HL-60 (cell line): Measurements from ENCODE around the gene CEP95.

Source experiments
- DNase-seq, 2 experiments: peaks; one replicate each; pipeline ENCODE4 v3.0.0-alpha.2; 2010 to 2020; ENCODE audit warnings: low read depth in 1 of 2, low spot score in 1 of 2
- H3K27ac ChIP-seq: fragments of 250-450 bp; sonication (Bioruptor Pico); replicated peaks from 2 replicates; pipeline ENCODE4 v1.5.1; 2020; ENCODE audit warnings: mild to moderate bottlenecking, moderate library complexity
- H3K27me3 ChIP-seq: fragments of 250-450 bp; sonication (Bioruptor Pico); 2 replicates; pipeline ENCODE4 v1.5.1; 2021; ENCODE audit warnings: mild to moderate bottlenecking, moderate library complexity; ENCODE audit not compliant: insufficient read depth, poor library complexity, severe bottlenecking
- H3K4me3 ChIP-seq: replicated peaks from 2 replicates; pipeline ENCODE4 v1.5.1; 2011; ENCODE audit warnings: mild to moderate bottlenecking, control low read depth, low read length; ENCODE audit not compliant: insufficient read depth
- GABPA ChIP-seq: IDR thresholded peaks from 2 replicates; pipeline ENCODE4 v1.6.1; 2012; ENCODE audit warnings: low read depth
- POLR2AphosphoS5 ChIP-seq: IDR thresholded peaks from 2 replicates; pipeline ENCODE4 v1.6.1; 2012; ENCODE audit warnings: low read depth
- REST ChIP-seq: IDR thresholded peaks from 2 replicates; pipeline ENCODE4 v1.6.1; 2012; ENCODE audit warnings: low read depth; ENCODE audit not compliant: insufficient replicate concordance
- SPI1 ChIP-seq: IDR thresholded peaks from 2 replicates; pipeline ENCODE4 v1.6.1; 2012; ENCODE audit warnings: low read depth, mild to moderate bottlenecking, borderline replicate concordance
- TF ChIP-seq, protein P1 (sequence below): IDR thresholded peaks from one replicate; pipeline ENCODE4 v1.5.1; 2011; ENCODE audit warnings: low read length, control low read depth, inconsistent platforms; ENCODE audit not compliant: insufficient read depth

The CEP95 gene

GRCh38 chr17:64527914-64528313, 21.1 kb downstream of the CEP95 start:
- H3K27ac ChIP-seq = no peak overlapping the region

DNA sequence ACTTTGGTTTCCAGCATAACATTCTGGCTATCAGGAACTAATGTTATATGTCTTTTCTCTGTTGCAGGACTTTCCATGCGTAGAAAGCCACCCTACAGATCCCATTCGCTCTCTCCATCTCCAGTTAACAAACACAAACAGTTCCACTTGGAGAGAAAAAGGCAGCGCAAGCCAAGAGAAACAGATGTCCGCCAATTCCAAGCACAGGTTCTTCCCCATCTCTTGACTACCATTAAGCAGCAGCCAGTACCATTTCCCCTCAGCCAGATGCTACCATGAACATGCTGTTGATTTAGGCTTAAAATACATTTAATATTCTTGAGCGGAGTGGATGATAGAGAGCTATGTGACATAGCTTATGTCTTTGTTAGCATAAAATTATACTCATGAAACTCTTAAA, 22.4 kb downstream of the CEP95 start:
- no peak overlapping the region for H3K4me3 ChIP-seq
- no peak overlapping the region for H3K27ac ChIP-seq
- no peak for DNase-seq
- no peaks in the 10 kb centered on the region for H3K27me3 ChIP-seq
- TF ChIP-seq POLR2AphosphoS5 = no peak
- TF ChIP-seq REST = no peak
- no peak for TF ChIP-seq SPI1
- TF ChIP-seq, protein P1, sequence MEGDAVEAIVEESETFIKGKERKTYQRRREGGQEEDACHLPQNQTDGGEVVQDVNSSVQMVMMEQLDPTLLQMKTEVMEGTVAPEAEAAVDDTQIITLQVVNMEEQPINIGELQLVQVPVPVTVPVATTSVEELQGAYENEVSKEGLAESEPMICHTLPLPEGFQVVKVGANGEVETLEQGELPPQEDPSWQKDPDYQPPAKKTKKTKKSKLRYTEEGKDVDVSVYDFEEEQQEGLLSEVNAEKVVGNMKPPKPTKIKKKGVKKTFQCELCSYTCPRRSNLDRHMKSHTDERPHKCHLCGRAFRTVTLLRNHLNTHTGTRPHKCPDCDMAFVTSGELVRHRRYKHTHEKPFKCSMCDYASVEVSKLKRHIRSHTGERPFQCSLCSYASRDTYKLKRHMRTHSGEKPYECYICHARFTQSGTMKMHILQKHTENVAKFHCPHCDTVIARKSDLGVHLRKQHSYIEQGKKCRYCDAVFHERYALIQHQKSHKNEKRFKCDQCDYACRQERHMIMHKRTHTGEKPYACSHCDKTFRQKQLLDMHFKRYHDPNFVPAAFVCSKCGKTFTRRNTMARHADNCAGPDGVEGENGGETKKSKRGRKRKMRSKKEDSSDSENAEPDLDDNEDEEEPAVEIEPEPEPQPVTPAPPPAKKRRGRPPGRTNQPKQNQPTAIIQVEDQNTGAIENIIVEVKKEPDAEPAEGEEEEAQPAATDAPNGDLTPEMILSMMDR = no peak
- TF ChIP-seq GABPA = no peak

More at GRCh38 chr17:64527914-64528313, 21.1 kb downstream of the CEP95 start:
- no peak for DNase-seq
- Histone ChIP-seq H3K4me3 (no peak overlapping the region), H3K27me3 (no peaks in the 10 kb centered on the region)
- TF ChIP-seq GABPA (no peak), SPI1 (no peak), REST (no peak), POLR2AphosphoS5 (no peak)
- TF ChIP-seq, protein P1 = no peak

DNA sequence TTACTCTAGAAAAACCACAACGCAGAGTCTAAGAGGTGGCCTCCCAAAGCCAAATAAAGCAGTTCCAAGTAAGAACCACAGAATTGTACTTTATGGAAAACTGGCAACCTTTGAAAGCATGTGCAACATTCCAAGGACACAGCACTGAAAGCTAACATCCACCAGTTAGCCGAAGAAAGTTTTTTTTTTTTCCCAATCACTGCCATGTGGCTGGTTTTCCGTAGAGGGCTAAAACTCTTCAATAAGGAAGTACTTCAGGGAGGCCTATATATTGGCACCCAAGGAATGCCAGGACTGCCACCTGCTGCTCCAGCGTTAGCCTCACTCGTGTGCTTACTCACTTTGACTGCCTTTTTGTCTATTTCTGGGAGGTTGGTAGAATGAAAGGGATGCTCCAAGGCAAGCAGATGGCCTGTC, 25.2 kb downstream of the CEP95 start:
- H3K4me3 ChIP-seq = no peak overlapping the region
- no peak overlapping the region for H3K27ac ChIP-seq
- DNase-seq = no peak
- no peaks in the 10 kb centered on the region for H3K27me3 ChIP-seq
- TF ChIP-seq REST (no peak), SPI1 (no peak), POLR2AphosphoS5 (no peak), GABPA (no peak)
- TF ChIP-seq, protein P1 = no peak
